GM19463 (cell line): ENCODE measurements around the gene KRT75.
"Not testable (repeated sequence)": the region's sequence is repeated elsewhere in the genome, so short reads cannot be mapped to it uniquely, and the experiment has no call there.

Experiments
- ATAC-seq: cut with Tn5 transposase; IDR thresholded peaks from one replicate; pipeline ENCODE4 v1.9.1; 2021; ENCODE audit warnings: mild to moderate bottlenecking, moderate library complexity; ENCODE audit not compliant: unreplicated experiment

Gene KRT75

GRCh38 chr12:52417740-52418139 is 16.4 kb downstream of the KRT75 start:
- ATAC-seq = no peak

DNA sequence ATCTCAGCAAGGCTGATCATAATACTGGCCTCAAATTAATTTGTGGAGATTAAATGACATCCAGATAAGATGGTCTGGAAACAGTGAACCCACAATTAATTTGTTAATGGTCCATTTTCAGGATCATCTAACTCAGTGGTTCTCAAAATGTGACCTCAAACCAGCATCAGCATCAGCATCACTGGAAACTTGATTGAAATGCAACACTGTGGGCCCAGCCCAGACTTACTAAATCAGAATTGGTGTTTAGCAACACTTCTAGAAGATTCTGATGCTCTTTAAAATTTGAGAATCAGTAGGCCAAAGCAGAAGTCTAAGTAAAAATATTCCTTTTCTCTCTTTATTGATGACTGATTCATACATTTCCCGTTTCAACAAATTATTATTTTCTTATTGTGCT is 17.4 kb downstream of the KRT75 start:
- ATAC-seq = no peak

GRCh38 chr12:52415870-52416750 is 18.1 kb downstream of the KRT75 start:
- ATAC-seq = no peak

DNA sequence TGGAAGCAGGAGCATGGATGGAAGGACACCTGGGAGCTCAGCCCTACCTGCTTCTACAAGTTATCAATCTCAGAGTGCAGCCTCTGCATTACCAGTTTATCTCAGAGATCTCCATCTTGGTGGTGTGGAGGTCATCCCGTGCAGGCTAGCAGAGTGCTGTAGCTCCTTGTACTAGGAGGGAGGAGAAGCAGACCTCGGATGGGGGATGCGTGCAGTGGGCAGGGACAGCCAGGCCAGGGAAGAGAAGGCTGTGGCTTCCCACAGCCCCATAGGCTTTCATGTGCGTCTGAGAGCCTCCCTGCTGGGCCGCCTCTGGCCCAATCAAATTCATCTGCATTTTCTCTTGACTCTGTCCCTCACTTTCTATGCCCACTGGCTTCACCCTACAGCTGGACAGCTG is 19.2 kb downstream of the KRT75 start:
- no peak for ATAC-seq

DNA sequence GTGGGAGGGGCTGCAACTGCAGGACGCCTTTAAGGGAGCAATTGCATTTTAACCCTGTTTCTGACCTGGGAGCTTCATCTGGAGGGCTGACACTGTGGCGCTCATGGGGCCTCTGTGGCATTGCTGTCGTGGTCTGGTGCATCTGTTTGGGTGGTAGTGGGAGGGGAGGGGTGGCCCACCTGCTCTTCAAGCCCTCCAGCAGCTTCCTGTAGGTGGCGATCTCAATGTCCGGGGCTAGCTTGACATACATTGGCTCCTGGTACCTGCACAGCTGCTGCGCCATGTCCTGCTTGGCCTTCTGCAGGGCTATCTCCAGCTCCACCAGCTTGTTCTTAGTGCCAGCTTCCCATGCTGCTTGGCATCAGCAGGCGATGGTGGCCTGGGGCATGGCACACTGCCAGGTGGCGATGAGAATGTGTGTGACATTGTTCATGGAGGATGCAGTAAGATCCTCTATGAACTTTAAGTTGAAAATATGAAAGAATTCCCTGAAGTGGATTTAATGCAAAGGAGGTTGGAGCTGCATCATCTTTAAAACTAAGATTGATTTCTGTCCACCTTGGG is 20.3 kb downstream of the KRT75 start:
- ATAC-seq = no peak

DNA sequence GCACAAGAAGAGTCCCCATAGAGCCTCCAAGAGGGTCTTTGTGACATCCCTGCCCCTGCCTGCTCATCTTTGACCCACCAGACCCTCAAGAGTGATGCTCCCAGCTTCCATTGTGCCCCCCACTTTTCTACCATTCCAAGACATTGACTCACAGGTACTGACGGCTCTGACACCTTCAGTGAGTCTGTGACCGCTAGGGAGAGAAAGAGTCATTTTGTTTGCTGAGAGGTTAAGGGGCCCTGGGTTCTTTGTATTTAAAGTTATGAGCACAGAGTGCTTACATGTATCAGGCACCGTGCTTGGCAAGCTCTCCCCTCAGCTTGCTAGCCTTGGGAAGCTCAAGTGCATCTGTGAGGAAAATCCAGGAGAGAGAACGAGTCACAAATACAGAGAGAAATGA is 21.0 kb downstream of the KRT75 start:
- ATAC-seq = no peak

DNA sequence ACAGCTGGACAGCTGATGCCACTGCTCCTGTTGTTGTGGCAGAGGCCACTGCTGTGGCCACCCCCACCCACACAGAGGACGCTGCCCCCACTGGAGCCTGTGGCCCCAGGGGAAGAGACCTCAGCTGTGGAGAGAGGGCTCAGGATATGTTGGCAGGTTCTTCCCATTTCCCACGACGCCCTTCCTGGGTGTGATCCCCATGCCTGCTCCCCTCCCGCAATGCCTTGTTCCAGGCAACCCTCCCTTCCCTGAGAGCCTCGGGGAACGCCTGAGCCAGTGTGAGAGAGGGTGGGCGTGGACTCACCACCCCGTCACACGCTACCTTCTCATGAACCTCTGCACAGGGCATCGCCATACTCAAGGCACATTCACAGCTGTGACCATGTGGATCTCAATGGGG is 22.4 kb downstream of the KRT75 start:
- ATAC-seq = no peak

- not testable (repeated sequence) for ATAC-seq
These were observed 23.5 kb downstream of the KRT75 start for GRCh38 chr12:52410589-52411248.

- ATAC-seq = no peak
These were observed 26.3 kb downstream of the KRT75 start for GRCh38 chr12:52407918-52408317.

- ATAC-seq = no peak
These were observed 28.2 kb downstream of the KRT75 start, which contains the start of gene KRT82 for GRCh38 chr12:52405922-52406385. Gene KRT82, minus strand, starts transcription at chr12:52406335. Its CDS starts 58 bp downstream, at chr12:52406277.

GRCh38 chr12:52404951-52405350 is 29.2 kb downstream of the KRT75 start:
- ATAC-seq = no peak

GRCh38 chr12:52403561-52403960 is 30.6 kb downstream of the KRT75 start:
- ATAC-seq = no peak

- no peak for ATAC-seq
These were observed 31.2 kb downstream of the KRT75 start for GRCh38 chr12:52402873-52403540.

DNA sequence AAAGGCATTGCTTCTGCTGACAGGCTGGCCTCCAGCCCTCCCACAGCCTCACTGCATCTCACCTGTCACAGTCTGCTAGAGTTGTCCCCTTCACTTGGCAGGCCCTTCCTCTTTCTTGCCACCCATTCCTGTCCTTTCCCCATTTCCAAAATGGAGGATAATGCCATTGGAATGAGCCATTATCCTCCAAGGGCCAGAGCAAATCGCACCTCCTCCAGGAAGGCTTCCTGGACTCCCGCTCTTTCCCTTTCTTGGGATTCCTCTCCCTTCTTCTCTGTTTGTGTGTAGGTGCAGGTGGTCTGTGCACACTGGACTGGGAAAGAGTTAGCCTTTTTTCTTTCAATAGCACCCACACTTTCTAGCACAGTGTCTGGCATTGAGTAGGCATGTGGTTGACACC is 31.8 kb downstream of the KRT75 start:
- no peak for ATAC-seq

- ATAC-seq = no peak
These were observed 32.2 kb downstream of the KRT75 start for GRCh38 chr12:52401926-52402325.

DNA sequence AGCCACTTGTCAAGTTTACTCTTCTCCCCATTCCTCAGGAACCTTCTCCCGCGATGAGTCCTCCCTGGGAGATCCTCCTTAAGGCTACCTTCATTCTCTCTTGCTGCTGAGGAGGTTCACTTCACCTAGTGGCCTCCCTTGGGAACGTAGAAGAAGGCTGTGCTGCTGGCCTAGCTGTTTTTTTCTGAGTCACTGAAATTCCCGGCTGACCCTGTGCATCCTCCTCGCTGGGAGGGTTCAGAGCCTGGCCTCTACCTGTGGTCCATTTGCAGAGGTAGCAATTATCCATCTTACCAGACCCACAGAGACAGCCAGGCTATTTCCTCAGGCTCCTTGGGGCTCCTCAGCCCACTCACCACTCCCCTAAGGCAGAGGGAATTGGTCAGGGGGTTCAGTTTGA is 32.6 kb downstream of the KRT75 start:
- ATAC-seq = no peak

- no peak for ATAC-seq
These were observed 33.3 kb downstream of the KRT75 start for GRCh38 chr12:52400906-52401305.

DNA sequence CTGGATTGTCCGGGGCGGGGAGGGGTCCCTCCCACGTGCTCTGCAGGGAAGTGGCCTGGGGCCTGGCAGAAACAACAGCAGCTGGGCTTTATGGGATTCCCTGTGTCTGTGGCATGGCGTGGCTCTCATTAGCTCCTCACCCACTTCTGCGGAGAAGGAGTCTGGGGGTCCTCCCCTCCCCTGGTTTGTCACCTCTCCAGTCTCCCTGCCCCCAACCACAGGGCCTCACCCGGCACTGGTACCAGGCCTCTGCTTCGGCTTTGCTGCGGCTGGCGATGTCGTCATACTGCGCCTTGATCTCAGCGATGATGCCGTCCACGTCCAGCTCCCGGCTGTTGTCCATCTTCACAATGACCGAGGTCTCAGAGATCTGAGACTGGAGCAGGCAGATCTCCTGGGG is 34.4 kb downstream of the KRT75 start:
- no peak for ATAC-seq

GRCh38 chr12:52398176-52398575 is 36.0 kb downstream of the KRT75 start:
- ATAC-seq = no peak

DNA sequence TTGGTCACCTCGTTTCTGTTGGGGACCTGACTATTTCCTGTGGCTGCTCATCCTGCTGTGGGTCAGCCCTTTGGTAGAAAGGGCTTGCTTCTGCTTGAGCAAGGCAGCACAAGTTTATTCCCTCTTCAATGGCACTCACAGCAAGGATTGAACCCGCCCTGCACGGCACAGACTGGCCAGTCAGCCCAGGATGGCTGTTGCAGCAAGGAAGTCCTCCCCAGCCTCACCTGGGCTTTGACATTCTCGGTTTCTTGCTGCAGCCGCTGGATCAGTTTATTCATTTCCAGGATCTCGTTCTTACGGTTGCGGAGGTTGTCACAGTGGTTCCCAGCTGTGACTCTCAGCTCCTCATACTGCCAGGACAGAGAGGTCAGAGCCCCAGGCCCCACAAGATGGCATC is 37.5 kb downstream of the KRT75 start:
- ATAC-seq = no peak

GRCh38 chr12:52395761-52396434 is 38.3 kb downstream of the KRT75 start:
- no peak for ATAC-seq
